Glutamatergic neuron (in vitro differentiated cells): ENCODE measurements around the gene PCDHGC4. TPM values are rescaled to one million over a fixed set of nuclear protein-coding genes. Genes with fewer than 3 reads are reported as not detected.

Experiments
- total RNA-seq: library from RNA; stranded (reverse); fragmentation: NEBNext Ultra II Directional; extraction: Animal tissue kit (Norgen Biotek cat#: 25700); gene quantifications from one replicate; pipeline ENCODE4 v1.2.1, GENCODE V29; 2021; ENCODE audit not compliant: unreplicated experiment

Gene PCDHGC4
- total RNA-seq, 1 donor from 2014 or later: 6.7 TPM

Other genes starting within 250 kb of the PCDHGC4 start
- gene PCDHB15, start 239.6 kb upstream of the PCDHGC4 start, total RNA-seq: 29.5 TPM
- gene SLC25A2, start 181.0 kb upstream of the PCDHGC4 start, total RNA-seq: 1.9 TPM
- 89.4 TPM for gene TAF7, start 164.2 kb upstream of the PCDHGC4 start, total RNA-seq
- 4.6 TPM for gene PCDHGA1, start 154.5 kb upstream of the PCDHGC4 start, total RNA-seq
- gene PCDHGA2, start 146.3 kb upstream of the PCDHGC4 start, total RNA-seq: 3.0 TPM
- gene PCDHGA3, start 141.2 kb upstream of the PCDHGC4 start, total RNA-seq: 10.4 TPM
- gene PCDHGB1, start 134.9 kb upstream of the PCDHGC4 start, total RNA-seq: 9.6 TPM
- gene PCDHGA4, start 130.0 kb upstream of the PCDHGC4 start, total RNA-seq: 8.2 TPM
- 8.9 TPM for gene PCDHGB2, start 125.0 kb upstream of the PCDHGC4 start, total RNA-seq
- gene PCDHGA5, start 120.9 kb upstream of the PCDHGC4 start, total RNA-seq: 4.6 TPM
- gene PCDHGB3, start 114.8 kb upstream of the PCDHGC4 start, total RNA-seq: 6.2 TPM
- gene PCDHGA6, start 111.1 kb upstream of the PCDHGC4 start, total RNA-seq: 6.3 TPM
- gene PCDHGA7, start 102.3 kb upstream of the PCDHGC4 start, total RNA-seq: 4.2 TPM
- 40.8 TPM for gene PCDHGB4, start 97.3 kb upstream of the PCDHGC4 start, total RNA-seq
- 7.2 TPM for gene PCDHGA8, start 92.4 kb upstream of the PCDHGC4 start, total RNA-seq
- 9.3 TPM for gene PCDHGB5, start 87.1 kb upstream of the PCDHGC4 start, total RNA-seq
- 5.5 TPM for gene PCDHGA9, start 82.3 kb upstream of the PCDHGC4 start, total RNA-seq
- 59.8 TPM for gene PCDHGB6, start 77.0 kb upstream of the PCDHGC4 start, total RNA-seq
- 16.6 TPM for gene PCDHGA10, start 72.0 kb upstream of the PCDHGC4 start, total RNA-seq
- 38.6 TPM for gene PCDHGB7, start 67.4 kb upstream of the PCDHGC4 start, total RNA-seq
- 12.5 TPM for gene PCDHGA11, start 64.0 kb upstream of the PCDHGC4 start, total RNA-seq
- gene PCDHGA12, start 54.5 kb upstream of the PCDHGC4 start, total RNA-seq: 6.1 TPM
- gene PCDHGC3, start 9.1 kb upstream of the PCDHGC4 start, total RNA-seq: 40.1 TPM
- 4.0 TPM for gene PCDHGC5, start 4.1 kb downstream of the PCDHGC4 start, total RNA-seq
- 51.6 TPM for gene DIAPH1, start 134.0 kb downstream of the PCDHGC4 start, total RNA-seq
- gene HDAC3, start 151.8 kb downstream of the PCDHGC4 start, total RNA-seq: 81.8 TPM
- 12.6 TPM for gene RELL2, start 152.0 kb downstream of the PCDHGC4 start, total RNA-seq
- 25.8 TPM for gene FCHSD1, start 166.4 kb downstream of the PCDHGC4 start, total RNA-seq
- 8.6 TPM for gene ARAP3, start 197.2 kb downstream of the PCDHGC4 start, total RNA-seq